ENCODE measurements around the gene AARS1.
A peak's percentile ranks its signal among the peaks of the same experiment; 100 is the strongest.
"Not testable (repeated sequence)": the region's sequence is repeated elsewhere in the genome, so short reads cannot be mapped to it uniquely, and the experiment has no call there.

Gene AARS1

DNA sequence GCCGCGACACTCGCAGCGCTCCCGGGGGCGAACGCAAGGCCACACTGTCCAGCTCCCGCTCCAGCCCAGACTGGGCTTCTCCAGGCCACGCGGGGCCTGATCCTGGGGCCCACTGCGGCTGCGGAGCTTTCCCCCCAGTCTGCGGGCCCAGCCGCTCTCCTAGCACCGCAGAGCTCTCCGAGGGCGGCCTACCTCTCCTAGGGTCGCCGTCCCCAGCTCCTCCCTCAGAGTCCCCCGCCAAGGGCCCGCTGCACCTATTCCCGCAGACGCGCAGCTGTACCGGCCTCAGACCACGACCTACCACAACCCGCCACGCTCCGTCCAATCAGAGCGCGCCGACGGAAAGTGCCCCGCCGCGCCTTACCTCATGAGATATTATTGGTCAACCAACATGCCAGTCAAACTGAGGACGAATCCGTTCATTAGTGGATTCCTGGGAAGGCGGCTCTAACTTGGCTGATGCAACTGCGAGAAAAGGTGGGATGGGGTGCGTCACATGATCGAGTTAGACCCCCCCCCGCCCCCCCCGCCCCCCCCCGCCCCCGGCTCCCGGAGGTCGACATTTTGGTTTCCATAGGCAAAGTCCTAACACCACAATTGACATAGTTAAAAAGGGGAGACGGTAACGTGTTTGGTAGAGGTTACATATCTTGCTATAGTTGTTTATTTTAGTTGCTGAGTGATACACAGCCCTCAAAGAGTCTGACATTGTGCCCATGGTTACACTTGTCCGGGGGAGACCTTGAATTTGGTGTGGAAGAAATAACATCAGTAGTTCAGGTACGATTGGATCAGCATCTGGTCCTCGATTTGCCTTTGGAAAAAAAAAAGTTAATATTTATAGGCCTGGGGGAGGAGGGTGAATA lies at the start of gene AARS1:
Gene AARS1 (minus strand): TSS at position 278 of the 866 bp plus-strand sequence. CDS start 6,743 bp downstream, outside the sequence.
- DNase-seq (ENCODE audit: low read depth) = peak; percentile 92

DNA sequence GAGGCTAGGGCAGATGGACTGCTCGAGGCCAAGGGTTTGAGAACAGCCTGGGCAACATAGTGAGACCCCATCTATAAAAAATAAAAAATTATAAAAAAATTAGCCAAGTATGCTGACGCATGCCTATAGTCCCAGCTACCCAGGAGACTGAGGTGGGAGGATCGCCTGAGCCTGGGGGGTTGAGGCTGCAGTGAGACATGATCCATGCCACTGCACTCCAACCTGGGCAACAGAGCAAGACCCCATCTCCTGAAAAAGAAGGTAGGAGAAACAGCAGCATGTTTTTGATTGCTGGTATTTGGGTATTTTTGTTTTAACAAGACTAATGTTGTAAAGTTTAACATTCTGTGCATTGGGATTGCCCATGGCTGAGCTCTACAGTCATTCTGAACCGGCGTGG lies 48.5 kb upstream of the AARS1 start:
- DNase-seq (ENCODE audit: low read depth) = no peak

DNA sequence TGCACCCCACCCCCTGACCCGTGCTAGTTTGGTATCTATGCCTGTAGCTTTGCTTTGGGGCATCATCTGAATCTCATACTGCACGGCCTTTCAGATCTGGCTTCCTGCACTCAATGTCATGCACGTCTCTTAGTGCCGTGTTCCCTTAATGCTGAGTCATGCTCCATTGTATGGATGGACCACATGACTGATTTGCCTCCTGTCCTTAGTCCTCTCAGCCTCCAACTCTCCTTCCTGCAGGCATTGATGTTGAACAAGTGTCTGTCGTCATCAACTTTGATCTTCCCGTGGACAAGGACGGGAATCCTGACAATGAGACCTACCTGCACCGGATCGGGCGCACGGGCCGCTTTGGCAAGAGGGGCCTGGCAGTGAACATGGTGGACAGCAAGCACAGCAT lies 43.4 kb upstream of the AARS1 start:
- not testable (repeated sequence) for DNase-seq (ENCODE audit: low read depth)

DNA sequence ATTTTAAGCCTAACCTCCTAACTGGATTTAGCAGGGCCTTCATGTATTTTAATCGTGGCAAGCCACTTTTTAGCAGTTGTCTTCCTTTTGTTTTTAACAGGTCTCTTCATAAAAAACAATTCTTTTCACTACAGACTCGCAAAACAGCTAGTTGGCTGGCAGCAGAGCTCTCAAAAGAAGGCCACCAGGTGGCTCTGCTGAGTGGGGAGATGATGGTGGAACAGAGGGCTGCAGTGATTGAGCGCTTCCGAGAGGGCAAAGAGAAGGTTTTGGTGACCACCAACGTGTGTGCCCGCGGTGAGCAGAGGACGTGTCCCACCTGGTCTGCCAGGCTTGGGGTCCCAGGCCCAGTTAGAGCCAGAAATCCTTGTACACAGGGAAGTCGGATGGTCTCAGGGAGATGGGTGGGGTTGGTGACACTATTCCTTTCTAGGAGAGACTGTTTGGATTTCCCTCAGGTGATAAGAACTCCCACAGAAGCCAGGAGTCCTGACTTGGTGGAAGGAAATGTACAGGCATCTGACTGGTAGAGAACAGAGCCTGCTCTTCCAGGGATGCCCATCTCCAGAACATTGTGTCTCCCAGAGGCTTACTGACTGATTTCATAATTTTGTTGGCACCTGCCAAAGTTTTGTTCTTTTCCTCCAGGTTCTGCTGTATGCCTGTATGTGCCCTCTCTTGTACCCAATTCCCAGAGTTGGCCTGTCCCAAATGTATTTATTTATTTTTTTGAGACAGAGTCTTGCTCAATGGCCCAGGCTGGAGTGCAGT lies 42.5 kb upstream of the AARS1 start:
- no peak for DNase-seq (ENCODE audit: low read depth)

DNA sequence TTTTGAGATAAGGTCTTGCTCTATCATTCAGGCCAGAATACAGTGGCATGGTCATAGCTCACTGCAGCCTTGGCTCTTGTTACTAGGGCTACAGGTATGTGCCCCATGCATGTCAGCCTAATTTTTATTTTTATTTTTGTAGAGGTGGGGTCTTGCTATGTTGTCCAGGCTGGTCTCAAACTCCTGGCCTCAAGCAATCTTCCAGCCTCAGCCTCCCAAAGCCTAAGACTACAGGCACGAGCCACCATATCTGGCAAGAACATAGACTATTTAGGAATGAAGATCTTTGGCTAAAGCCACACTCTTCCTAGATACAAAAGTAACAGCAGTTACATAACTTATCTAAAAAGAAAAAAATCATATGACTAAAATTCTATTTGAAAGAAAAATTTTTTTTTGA lies 41.8 kb upstream of the AARS1 start:
- DNase-seq (ENCODE audit: low read depth) = no peak

GRCh38 chr16:70324998-70325747 lies 35.9 kb upstream of the AARS1 start:
- DNase-seq (ENCODE audit: low read depth) = no peak

DNA sequence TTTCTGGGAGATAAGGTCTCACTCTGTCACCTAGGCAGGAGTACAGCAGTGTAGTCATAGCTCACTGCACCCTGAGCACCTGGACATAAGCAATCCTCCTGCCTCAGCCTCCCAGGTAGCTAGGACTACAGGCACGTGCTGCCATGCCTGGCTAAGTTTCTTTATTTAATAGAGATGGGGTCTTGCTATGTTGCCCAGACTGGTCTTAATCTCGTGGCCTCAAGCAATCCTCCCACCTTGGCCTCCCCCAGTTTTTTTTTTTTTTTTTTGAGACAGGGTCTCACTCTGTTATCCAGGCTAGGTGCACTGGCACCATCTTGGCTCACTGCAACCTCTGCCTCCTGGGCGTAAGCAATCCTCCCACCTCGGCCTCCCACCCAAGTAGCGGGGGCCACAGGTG lies 30.8 kb upstream of the AARS1 start:
- no peak for DNase-seq (ENCODE audit: low read depth)

GRCh38 chr16:70307726-70308125 lies 18.4 kb upstream of the AARS1 start:
- not testable (repeated sequence) for DNase-seq (ENCODE audit: low read depth)

- DNase-seq (ENCODE audit: low read depth) = no peak
These were observed 17.6 kb upstream of the AARS1 start for GRCh38 chr16:70306880-70307279.

- no peak for DNase-seq (ENCODE audit: low read depth)
These were observed 15.7 kb upstream of the AARS1 start for GRCh38 chr16:70304892-70305448.

- no peak for DNase-seq (ENCODE audit: low read depth)
These were observed 13.4 kb upstream of the AARS1 start for GRCh38 chr16:70302745-70303144.

- DNase-seq (ENCODE audit: low read depth) = no peak
These were observed 11.8 kb upstream of the AARS1 start for GRCh38 chr16:70301121-70301520.

DNA sequence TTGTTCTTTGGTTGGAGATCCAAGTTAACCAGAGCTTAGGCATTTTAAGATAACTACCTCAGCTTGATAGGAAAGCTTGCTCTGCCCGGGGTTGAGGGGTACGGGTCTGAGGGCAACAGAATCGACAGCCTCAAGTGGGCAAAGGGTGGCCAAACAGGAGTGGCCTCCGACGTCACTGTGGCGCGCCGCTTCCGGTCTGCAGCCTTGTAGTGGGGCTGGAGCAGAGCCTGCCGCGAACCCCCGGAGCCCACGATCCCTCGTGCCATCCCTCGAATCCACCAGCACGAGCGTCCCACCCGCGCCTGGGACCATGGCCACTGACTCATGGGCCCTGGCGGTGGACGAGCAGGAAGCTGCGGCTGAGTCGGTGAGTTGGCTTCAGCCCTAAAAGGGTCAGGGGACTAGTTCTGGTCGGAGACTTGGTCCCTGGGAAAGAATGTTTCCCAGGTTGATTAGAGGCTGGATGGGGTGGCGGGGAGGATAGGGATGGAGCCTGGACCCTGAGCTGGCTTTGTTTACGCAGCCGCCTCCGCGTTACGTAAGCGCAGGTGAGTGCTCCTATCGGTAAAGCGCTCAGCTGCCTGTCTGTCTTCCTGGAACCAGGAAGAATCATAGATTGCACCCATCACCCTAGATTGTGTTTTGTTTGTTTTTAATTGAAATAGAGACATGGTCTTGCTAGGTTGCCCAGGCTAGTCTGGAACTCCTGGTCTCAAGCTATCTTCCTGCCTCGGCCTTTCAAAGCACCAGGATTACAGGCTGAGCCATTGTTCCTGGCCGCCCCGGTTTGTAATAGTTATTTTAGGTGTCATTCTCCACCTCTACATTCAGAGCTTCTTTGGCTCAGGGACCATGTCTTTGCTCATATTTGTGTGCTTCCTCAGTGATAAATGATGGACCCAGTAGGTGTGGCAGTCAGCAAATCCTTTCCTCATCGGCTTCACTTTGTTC lies 10.0 kb upstream of the AARS1 start, which contains the start of gene DDX19B:
Gene DDX19B (plus strand): TSS at position 199 of the 951 bp plus-strand sequence. CDS start 112 bp downstream, at position 311.
- peak; percentile 53 for DNase-seq (ENCODE audit: low read depth)

GRCh38 chr16:70295634-70296033 lies 6.3 kb upstream of the AARS1 start:
- no peak for DNase-seq (ENCODE audit: low read depth)

- DNase-seq (ENCODE audit: low read depth) = no peak
These were observed 5.2 kb upstream of the AARS1 start for GRCh38 chr16:70294385-70295025.

- DNase-seq (ENCODE audit: low read depth) = not testable (repeated sequence)
These were observed 2.8 kb upstream of the AARS1 start for GRCh38 chr16:70292148-70292547.

DNA sequence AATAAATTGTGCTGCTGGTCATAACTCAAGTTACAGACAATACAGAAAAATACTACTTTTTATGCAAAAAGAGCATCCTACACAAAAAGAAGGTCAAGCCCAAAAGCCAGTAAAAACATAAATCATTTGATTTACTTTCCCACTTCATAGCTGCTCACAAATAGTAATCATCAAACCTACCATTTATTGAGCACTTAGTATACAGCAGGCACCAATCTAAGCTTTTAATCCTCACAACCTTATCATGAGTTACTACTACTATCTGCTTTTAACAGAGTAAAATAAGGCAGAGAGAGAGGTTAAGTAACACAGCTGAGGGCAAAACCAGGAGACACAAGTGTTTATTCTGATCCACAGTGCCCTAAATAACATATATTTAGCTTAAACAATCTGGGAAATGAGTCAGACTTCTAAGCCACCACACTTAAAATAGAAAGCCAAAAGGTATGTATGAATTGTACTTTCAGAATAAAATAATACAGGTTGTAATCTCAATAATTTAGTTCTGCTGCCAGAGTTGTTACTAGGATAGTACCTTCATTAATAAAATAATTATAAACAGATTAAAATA lies 1.7 kb upstream of the AARS1 start:
- no peak for DNase-seq (ENCODE audit: low read depth)

DNA sequence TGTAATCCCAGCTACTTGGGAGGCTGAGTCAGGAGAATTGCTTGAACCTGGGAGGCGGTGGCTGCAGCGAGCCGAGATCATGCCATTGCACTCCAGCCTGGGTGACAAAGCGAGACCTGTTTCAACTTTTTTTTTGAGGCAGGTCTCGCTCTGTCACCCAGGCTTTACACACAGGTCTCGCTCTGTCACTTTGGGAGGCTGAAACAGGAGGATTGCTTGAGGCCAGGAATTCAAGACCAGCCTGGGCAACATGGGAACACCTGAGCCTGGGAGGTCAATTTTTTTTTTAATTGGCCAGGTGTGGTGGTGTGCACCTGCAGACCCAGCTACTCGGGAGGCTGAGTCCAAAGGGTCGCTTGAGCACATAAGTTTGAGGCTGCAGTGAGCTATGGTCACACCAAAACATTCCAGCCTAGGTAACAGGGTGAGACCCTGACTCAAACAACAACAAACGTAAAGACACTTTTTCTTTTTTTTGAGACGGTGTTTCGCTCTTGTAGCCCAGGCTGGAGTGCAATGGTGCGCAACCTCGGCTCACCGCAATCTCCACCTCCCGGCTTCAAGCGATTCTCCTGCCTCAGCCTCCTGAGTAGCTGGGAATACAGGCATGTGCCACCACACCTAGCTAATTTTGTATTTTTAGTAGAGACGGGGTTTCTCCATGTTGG lies 1.9 kb downstream of the AARS1 start:
- DNase-seq (ENCODE audit: low read depth) = not testable (repeated sequence)

- DNase-seq (ENCODE audit: low read depth) = no peak
These were observed 12.9 kb downstream of the AARS1 start for GRCh38 chr16:70276392-70276791.
